ENCODE results near the gene SHISAL1.
"Not testable (repeated sequence)": the region's sequence is repeated elsewhere in the genome, so short reads cannot be mapped to it uniquely, and the experiment has no call there.

The SHISAL1 gene

DNA sequence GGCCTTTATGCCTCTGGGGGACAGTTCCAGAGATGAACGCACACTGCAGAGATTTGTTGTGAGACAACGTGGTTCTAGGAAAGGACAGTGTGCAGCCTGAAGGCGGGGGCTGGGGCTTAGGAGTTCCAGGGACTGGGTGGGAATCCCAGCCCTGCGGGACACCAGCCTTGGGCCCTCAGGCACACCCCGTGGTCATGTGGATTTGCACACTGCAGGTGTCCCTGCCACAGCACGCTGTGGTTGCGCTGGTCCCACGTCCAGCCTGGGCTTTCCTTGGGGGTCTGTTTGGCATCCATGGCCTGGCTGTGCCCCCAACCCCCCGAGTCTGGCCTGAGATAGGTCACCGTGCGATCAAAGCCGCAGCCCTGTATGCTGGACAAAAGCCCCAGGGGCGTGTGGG, 7.3 kb downstream of the SHISAL1 start:
- Mint-ChIP-seq H3K27me3 (no peaks in the 10 kb centered on the region), H3K9me3 (no peaks in the 10 kb centered on the region), H3K27ac (no peak overlapping the region), H3K4me3 (no peak overlapping the region), H3K36me3 (ENCODE audit: low read depth) (no peaks in the 10 kb centered on the region), H3K4me1 (ENCODE audit: low read depth) (no peaks in the 10 kb centered on the region)

DNA sequence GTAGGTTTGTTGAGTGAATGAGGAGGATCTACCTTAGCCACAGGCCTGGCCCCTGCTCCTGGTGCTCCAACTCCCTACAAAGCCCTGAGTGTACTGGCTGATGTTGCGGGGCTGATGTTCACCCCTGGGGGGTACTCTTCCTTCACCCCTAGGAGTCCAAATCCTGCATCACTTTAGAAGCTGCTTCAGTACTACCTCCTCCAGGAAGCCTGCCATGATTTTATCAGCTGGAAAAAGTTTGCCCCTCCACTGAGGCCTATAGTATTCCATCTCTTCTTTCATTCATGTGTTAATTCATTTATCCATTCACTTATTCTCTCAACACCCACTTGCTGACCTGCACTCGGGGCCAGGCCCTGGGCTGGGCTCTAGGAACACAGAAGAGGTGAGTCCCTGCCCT, 7.8 kb downstream of the SHISAL1 start:
- no peaks in the 10 kb centered on the region for H3K9me3 Mint-ChIP-seq
- no peaks in the 10 kb centered on the region for H3K4me1 Mint-ChIP-seq (ENCODE audit: low read depth)
- H3K27ac Mint-ChIP-seq, result no peak overlapping the region
- H3K36me3 Mint-ChIP-seq (ENCODE audit: low read depth), result no peaks in the 10 kb centered on the region
- H3K4me3 Mint-ChIP-seq, result no peak overlapping the region
- peaks cover 2% of the 10 kb centered on the region for H3K27me3 Mint-ChIP-seq

DNA sequence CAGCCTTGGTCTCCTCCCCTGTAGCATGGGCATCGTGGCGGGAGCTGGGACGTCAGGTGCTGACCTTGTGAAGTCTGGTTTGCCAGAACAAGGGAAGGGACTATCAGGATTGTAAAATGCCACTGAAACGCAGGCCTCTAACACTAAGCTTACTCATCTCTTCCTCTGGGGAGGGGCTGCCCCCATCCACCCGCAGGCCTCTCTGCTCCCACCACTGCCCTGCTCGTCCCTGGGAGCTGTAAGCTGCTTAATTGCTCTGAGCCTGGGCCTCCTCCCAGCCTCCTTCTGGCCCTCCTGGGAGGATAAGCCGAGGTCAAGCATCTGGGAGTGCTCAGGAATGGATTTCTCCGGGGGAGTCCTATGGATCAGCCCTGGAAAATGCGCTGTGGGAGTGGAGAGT, 8.4 kb downstream of the SHISAL1 start:
- no peak overlapping the region for H3K27ac Mint-ChIP-seq
- no peaks in the 10 kb centered on the region for H3K36me3 Mint-ChIP-seq (ENCODE audit: low read depth)
- H3K9me3 Mint-ChIP-seq, result no peaks in the 10 kb centered on the region
- no peak overlapping the region for H3K4me3 Mint-ChIP-seq
- peaks cover 5% of the 10 kb centered on the region for H3K27me3 Mint-ChIP-seq
- H3K4me1 Mint-ChIP-seq (ENCODE audit: low read depth), result no peaks in the 10 kb centered on the region

DNA sequence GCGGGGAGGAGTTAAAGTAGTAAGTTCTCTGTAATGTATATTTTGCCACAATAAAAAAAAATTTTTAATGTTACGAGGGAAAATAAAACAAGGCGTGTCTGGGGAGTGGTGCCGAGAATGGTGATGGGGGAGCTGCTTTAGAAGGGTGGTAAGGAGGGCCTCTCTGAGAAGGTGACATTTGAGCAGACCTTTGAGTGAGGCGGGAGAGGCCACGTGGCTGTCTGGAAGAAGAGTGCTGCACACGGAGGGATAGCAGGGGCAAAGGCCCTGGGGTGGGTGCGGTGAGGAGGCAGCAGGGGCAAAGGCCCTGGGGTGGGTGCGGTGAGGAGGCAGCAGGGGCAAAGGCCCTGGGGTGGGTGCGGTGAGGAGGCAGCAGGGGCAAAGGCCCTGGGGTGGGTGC, 10.4 kb downstream of the SHISAL1 start:
- not testable (repeated sequence) for H3K4me3 Mint-ChIP-seq; H3K4me1 Mint-ChIP-seq (ENCODE audit: low read depth); H3K9me3 Mint-ChIP-seq; H3K27me3 Mint-ChIP-seq; H3K27ac Mint-ChIP-seq; H3K36me3 Mint-ChIP-seq (ENCODE audit: low read depth)

DNA sequence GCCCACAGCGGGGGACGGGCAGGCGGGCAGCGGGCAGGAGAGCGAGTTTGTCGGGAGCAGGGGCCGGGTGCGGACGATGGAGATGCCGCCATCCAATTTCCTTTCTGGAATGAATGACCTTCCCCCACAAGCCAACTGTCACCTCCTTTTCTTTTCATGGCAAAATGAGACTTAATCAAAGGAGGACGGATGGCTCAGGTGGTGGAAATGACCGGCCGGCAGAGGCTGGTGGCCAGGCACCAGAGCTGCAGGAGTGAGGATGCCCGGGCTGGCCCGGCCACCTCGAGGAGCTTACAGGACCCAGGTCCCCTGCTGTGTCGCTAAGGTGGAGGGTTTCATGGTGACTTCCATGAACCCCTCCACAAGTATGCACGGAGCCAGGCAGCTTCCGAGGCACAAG, 11.7 kb downstream of the SHISAL1 start:
- H3K27ac Mint-ChIP-seq, result no peak overlapping the region
- H3K27me3 Mint-ChIP-seq, result peaks cover 5% of the 10 kb centered on the region
- H3K36me3 Mint-ChIP-seq (ENCODE audit: low read depth), result no peaks in the 10 kb centered on the region
- no peaks in the 10 kb centered on the region for H3K9me3 Mint-ChIP-seq
- H3K4me3 Mint-ChIP-seq, result no peak overlapping the region
- H3K4me1 Mint-ChIP-seq (ENCODE audit: low read depth), result no peaks in the 10 kb centered on the region

DNA sequence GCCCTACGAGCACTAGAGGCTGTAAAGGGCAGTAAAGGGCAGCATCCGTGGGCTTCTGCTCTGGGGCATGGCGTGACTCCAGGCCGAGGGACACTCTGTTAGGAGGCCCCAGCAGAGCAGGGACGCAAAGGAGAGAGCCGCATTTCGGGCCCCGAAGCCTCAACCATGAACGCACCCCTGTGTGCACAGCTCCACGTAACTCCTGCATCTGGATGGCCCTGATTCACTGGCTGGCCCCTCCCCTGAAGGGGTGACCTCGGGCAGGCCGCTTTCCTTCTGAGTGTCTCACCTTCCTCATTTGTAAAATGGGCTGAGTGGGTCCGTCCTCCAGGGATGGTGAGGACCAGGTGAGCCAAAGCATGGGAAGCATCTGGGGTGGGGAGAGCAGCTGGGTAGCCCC, 13.6 kb downstream of the SHISAL1 start:
- no peaks in the 10 kb centered on the region for H3K4me1 Mint-ChIP-seq (ENCODE audit: low read depth)
- no peak overlapping the region for H3K4me3 Mint-ChIP-seq
- H3K9me3 Mint-ChIP-seq, result peaks cover 1% of the 10 kb centered on the region
- peaks cover 5% of the 10 kb centered on the region for H3K27me3 Mint-ChIP-seq
- no peak overlapping the region for H3K27ac Mint-ChIP-seq
- H3K36me3 Mint-ChIP-seq (ENCODE audit: low read depth), result no peaks in the 10 kb centered on the region

DNA sequence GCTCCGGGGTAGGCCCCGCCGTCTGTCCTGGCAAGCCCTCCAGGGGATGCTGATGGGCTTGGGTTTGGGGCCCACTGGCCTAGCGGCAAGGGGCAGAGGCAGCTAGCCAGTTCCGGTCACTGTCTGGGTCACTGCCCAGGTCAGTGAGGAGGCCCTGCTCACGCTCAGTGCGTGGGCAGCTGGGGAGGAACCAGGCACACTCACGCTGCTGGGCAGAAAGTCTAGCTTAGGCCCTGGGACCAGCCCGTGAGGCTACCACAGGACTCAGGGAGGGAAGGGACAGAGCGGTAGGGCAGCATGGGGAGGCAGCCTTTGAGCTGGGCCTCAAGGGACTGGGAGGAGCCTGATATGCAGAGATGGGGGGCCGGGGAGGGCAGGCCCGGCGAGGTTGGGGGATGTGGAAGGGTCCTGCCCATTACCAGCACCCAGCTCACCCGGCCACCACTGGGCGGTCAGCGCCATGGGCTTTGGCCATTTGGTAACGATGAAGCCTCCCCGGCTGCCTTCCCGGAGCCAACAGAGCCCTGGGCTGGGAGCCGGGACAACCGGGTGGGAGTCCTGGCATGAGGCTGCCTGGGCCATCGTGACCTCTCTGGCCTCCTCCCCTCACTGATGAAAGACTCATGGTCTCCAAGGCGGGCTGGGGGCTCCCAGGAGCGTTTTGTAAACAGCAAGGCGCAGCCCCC, 14.2 kb downstream of the SHISAL1 start:
- H3K27ac Mint-ChIP-seq, result no peak overlapping the region
- H3K27me3 Mint-ChIP-seq, result peaks cover 5% of the 10 kb centered on the region
- H3K4me1 Mint-ChIP-seq (ENCODE audit: low read depth), result no peaks in the 10 kb centered on the region
- H3K36me3 Mint-ChIP-seq (ENCODE audit: low read depth), result no peaks in the 10 kb centered on the region
- no peak overlapping the region for H3K4me3 Mint-ChIP-seq
- H3K9me3 Mint-ChIP-seq, result peaks cover 4% of the 10 kb centered on the region

DNA sequence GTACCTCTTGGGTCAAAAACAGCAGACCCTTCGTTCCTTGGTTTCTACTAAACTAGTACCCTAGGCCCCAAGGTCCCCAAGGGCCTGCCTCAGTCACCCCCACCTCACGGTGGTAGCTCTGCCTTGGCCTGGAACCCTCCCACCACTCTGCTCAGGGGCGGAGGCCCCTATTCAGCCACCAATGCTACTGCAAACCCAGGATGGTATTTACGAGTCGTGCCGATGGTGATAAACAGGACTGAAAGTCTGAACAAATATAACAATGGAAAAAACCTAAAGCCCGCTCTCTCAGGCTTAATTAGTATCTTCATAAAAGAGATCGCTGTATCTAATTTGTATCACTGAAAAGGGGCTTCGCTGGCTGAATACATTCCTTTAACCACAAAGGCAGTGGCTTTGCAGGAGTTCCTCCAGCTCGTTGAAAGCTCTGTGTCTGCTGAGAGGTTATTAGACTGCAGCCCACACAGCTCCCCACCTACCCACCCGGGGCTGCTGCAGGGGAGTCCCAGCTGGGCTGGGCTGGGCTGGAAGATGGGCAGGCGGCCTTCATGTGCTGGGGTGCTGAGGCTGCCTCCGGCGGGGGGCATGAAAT, 15.2 kb downstream of the SHISAL1 start:
- Mint-ChIP-seq H3K9me3 (peaks cover 4% of the 10 kb centered on the region), H3K36me3 (ENCODE audit: low read depth) (no peaks in the 10 kb centered on the region), H3K4me3 (no peak overlapping the region), H3K27ac (no peak overlapping the region), H3K4me1 (ENCODE audit: low read depth) (no peaks in the 10 kb centered on the region), H3K27me3 (peaks cover 5% of the 10 kb centered on the region)

DNA sequence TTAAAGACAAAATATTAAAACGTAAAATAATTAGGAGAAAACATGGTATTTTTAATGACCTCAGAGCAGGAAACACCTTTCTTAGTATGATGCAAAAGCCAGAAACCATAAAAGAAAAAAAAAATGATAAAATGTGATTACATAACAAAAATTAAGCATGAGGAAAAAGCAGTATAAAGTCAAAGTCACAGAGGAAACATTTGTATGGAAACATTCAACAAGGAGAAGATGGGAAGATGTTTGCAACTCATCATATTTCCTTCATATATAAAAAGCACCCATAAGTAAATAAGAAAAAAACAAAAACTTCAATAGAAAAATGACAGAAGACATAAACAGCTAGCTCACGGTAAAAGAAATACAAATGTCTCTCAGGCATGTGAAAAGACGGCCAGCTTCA, 17.3 kb downstream of the SHISAL1 start:
- H3K4me1 Mint-ChIP-seq (ENCODE audit: low read depth), result no peaks in the 10 kb centered on the region
- H3K27me3 Mint-ChIP-seq, result peaks cover 5% of the 10 kb centered on the region

DNA sequence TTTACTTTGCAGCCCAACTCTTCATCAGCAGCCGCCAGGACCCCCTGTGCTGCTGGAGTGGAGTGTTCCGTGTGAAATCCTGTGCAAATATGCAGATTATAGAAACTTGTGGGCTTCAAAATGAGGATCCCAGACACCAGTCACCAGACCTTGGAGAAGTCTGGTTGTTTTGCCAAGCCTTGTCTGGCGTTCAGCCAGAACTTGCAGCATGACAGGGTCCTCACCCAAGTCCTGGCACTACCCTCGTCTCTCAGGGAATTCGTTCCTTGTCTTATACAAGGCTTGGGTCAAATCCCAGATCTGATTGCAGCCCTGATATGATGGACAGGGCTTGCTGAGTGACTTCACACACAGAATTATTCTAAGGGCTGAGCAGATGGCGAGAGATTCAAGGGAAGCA, 18.9 kb downstream of the SHISAL1 start:
- no peaks in the 10 kb centered on the region for H3K4me1 Mint-ChIP-seq (ENCODE audit: low read depth)
- H3K9me3 Mint-ChIP-seq, result peaks cover 4% of the 10 kb centered on the region
- no peaks in the 10 kb centered on the region for H3K36me3 Mint-ChIP-seq (ENCODE audit: low read depth)
- no peak overlapping the region for H3K4me3 Mint-ChIP-seq
- no peaks in the 10 kb centered on the region for H3K27me3 Mint-ChIP-seq
- no peak overlapping the region for H3K27ac Mint-ChIP-seq

More for the DNA sequence above, 17.3 kb downstream of the SHISAL1 start:
- Mint-ChIP-seq H3K36me3 (ENCODE audit: low read depth) (no peaks in the 10 kb centered on the region), H3K27ac (no peak overlapping the region), H3K4me3 (no peak overlapping the region), H3K9me3 (peaks cover 4% of the 10 kb centered on the region)

DNA sequence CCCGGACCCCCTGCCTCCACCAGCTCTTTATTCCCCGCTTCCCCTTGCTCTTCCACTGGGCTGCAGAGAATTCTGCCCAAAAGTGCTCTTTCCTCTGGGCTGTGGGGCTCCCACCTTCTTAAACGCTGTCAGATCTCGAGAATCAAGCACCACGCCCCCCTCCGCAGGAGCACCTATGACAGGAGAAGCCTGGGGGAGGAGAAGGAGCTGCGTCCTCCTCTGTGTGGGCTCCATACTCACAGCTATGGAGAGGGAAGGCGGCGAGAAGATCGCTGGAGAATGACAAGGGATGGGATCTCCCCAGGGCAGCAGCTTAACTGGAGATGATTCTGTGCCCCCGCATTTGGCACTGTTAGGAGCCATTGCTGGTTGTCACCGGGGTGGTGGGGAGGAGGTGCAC, 19.7 kb downstream of the SHISAL1 start:
- Mint-ChIP-seq H3K27ac (no peak overlapping the region), H3K36me3 (ENCODE audit: low read depth) (no peaks in the 10 kb centered on the region), H3K4me1 (ENCODE audit: low read depth) (no peaks in the 10 kb centered on the region), H3K27me3 (no peaks in the 10 kb centered on the region), H3K9me3 (peaks cover 4% of the 10 kb centered on the region), H3K4me3 (no peak overlapping the region)

DNA sequence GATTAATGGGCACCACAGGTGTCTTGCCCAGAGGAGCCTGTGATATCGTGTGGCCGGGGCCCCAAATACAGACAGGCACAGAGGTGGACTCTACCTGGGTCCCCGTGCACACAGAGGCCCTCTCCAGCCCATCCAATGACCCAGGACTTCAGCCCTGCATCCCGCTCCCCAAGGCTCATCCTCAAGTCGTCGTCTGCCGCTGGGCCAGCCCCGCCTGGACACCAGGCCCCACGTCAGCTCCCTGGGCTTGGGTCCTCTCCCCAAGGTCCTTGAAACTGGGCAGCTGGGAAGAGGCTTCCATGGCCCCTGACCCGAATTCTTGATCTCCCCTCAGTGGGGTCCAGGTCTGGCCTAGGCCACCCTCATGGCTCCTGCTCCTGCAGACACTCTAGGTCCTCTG, 20.2 kb downstream of the SHISAL1 start:
- Mint-ChIP-seq H3K4me3 (no peak overlapping the region), H3K36me3 (ENCODE audit: low read depth) (no peaks in the 10 kb centered on the region), H3K9me3 (peaks cover 4% of the 10 kb centered on the region), H3K27ac (no peak overlapping the region), H3K27me3 (no peaks in the 10 kb centered on the region), H3K4me1 (ENCODE audit: low read depth) (no peaks in the 10 kb centered on the region)

DNA sequence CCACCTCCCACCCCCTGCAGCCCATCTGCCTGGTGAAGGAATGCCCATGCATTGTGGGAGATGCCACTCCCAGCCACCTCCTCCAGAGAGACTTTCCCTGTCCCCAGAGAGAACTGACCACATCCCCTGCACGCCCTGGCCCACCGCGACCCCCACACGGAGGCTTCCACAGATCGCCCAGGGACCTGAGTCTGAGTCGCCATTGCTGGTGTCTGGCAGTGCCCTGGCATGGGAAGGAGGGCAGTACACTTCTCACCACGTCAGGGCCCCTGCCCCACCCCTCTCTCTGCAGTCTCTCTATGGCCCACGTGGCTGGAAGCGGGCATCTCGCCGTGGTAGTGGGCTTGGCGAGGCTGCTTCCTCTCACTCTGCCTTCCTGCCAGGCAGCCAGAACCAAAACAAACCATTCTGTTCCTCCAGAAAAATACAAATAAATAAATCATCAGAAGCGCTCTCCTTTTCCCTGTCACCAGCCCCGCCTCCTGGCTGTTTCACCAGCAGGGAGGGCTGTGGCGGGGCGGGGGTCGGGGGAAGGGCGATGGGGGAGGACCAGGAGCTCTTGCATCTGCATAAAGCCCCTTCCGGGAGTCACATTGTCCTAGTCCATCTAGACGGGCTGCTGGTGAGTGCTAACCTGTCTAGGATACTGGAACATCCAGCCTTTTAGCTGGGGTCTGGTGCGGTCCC, 20.9 kb downstream of the SHISAL1 start:
- Mint-ChIP-seq H3K4me3 (no peak overlapping the region), H3K27ac (peak overlapping the region; percentile 31), H3K4me1 (ENCODE audit: low read depth) (no peaks in the 10 kb centered on the region), H3K36me3 (ENCODE audit: low read depth) (no peaks in the 10 kb centered on the region), H3K9me3 (peaks cover 4% of the 10 kb centered on the region), H3K27me3 (no peaks in the 10 kb centered on the region)

DNA sequence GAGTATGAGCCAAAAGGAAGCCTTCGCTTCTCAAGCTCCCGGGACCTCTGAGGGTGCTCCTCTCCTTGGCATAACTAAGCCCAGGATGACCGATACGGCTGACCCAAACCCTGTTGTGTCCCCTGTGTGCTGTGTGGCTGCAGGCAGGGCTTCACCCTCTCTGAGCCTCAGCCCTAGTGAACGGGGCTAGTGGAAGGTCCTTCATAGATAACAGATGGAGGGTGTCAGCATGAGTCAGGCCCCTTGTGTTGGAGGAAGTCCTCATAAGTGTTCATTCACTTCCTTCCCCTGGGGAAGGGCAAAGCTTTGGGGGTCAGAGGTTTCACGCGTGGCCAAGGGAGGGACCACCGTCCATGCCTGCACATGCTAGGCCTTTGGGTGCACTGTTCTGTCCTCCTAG, 21.5 kb downstream of the SHISAL1 start:
- Mint-ChIP-seq H3K9me3 (peaks cover 4% of the 10 kb centered on the region), H3K4me3 (no peak overlapping the region), H3K27ac (no peak overlapping the region), H3K4me1 (ENCODE audit: low read depth) (no peaks in the 10 kb centered on the region), H3K27me3 (no peaks in the 10 kb centered on the region), H3K36me3 (ENCODE audit: low read depth) (no peaks in the 10 kb centered on the region)

DNA sequence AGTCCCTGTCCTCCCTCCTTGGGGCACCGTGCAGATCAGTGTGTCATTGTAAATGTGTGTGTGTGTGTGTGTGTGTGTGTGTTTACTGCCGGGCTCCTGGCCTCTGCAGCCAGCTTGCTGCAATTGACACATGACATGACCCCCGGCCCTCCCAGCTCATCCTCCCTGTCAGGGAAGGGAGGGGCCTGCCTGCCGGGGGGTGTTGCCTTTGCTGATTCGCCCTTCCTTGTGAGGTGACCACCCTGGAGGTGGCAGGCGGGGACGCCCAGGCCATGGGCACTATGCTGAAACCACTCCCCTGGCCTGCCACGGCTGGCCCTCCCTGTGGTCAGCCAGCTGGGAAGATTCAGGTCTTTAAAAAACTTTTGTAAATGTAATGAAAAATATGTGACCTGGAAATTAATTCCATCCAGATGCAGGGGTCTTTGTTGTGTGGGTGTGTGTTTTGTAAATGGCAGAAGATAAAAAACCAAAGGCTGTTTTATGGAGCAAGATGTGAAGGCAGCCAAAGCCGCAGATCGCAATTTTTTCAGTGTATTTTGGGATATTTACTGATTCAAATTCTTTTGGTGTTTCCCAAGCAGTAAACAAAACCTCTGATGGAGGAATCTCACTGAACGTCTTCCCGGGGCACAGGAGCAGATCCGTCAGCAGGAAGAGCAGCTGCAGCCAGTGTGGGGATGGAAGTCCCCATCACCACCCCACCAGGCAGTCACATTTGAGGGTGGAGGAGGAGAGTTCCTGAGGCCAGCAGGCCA, 23.2 kb downstream of the SHISAL1 start:
- Mint-ChIP-seq H3K27me3 (no peaks in the 10 kb centered on the region), H3K36me3 (ENCODE audit: low read depth) (no peaks in the 10 kb centered on the region), H3K4me3 (no peak overlapping the region), H3K9me3 (peaks cover 4% of the 10 kb centered on the region), H3K27ac (no peak overlapping the region), H3K4me1 (ENCODE audit: low read depth) (no peaks in the 10 kb centered on the region)

Measured in stimulated activated naive CD8-positive, alpha-beta T cell treated with anti-CD3 and anti-CD28 coated beads, Interleukin-15, Interleukin-2, amounts not matched to agents 100 ng/mL and 50 ng/mL, for 24 hours (primary cell).